Lung microvascular endothelial cell (primary cell): ENCODE data around the gene ARID1B. TPM values are rescaled to one million over a fixed set of nuclear protein-coding genes. Genes with fewer than 3 reads are reported as not detected.

Source experiments
- DNase-seq, 2 donors: peaks; one replicate each; pipeline versions ENCODE4 v3.0.0 to v3.0.0-alpha.2; 2010; ENCODE audit warnings: low read depth in 2 of 2
- total RNA-seq: library from RNA; depleted of rRNA; stranded (reverse); fragments of >200 nt; gene quantifications from 2 replicates; pipeline ENCODE4 v1.2.1, GENCODE V29; 2014

ARID1B gene
- total RNA-seq, 1 donor from 2014 or later = 33.1 TPM

- DNase-seq = no peak
These were observed 100.1 kb downstream of the ARID1B start for GRCh38 chr6:156877126-156877863.

DNA sequence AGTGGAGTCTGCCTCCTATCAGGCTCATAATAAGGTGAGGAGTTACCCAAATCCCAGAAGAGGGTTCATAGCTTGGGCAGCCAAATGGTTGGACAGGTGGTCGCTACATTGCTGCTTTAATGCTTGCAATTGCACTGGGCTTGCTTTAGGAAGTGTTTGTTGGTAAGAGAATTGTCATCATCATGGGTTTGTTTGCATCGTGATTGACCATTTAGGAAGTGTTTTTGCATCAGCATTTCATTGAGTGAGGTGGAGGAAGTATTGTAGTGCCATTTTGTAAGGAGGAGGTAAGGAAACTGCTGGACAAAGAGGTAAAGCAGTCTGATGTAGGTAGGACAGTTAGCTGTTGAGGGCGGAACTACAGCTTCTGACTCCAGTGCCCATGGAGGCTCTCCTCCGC lies 101.5 kb downstream of the ARID1B start:
- DNase-seq = no peak

DNA sequence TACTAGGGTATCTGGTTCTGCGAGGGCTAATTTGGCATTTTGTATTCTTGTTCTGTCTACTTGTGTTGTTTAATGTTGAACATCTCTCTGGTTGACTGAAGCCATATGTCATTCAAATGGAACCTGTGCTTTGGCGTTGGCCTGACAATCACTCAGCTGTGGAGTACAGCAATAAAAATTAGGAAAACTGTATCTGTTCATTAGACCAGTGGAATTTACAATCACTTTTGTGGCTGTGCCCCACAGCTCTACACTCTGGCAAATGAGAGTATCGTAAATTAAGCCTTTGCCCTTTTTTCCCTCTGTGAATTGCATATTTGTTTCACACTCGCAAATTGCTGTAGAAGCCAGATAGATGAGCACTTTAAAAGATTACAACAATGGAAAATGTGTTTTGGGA lies 102.0 kb downstream of the ARID1B start:
- no peak for DNase-seq

DNA sequence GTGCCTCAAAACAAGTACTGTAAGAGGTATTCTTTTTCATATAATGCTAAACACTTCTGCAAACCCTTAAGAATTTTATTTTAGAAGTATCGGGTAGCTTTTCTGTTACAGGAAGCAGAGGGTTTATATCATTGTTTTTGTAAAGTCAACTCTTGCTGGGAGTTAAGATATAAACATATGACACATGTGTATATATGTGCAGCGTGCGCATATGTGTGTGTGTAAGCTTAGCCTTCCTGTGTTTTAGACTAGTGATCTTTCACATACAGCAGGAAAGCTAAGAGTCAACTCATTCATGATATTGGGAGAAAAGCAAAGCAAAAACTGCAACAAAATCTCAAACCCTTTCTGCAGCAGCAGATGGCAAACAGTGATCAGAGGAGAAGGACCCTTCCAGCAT lies 102.4 kb downstream of the ARID1B start:
- DNase-seq = no peak

DNA sequence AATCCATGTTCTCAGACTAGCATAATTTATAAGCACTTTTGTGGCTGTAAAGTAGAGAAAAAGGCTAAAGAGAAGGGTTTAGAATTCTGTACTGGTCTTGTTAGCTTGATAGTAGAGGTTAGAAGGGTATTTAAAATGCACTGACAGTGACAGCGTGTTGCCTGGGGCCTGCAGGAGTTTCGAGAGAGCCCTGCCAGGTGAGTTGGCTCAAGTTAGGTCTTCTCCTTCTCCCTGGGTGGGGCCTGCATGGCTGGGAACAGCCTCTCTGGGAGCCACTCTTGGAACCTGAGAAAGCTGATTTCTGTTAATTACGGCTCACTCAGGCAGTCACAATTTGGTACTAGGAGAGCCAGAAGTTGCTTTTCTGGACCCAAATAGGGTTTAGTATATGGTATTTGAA lies 103.7 kb downstream of the ARID1B start:
- no peak for DNase-seq

- no peak for DNase-seq
These were observed 104.8 kb downstream of the ARID1B start for GRCh38 chr6:156881687-156882629.

DNA sequence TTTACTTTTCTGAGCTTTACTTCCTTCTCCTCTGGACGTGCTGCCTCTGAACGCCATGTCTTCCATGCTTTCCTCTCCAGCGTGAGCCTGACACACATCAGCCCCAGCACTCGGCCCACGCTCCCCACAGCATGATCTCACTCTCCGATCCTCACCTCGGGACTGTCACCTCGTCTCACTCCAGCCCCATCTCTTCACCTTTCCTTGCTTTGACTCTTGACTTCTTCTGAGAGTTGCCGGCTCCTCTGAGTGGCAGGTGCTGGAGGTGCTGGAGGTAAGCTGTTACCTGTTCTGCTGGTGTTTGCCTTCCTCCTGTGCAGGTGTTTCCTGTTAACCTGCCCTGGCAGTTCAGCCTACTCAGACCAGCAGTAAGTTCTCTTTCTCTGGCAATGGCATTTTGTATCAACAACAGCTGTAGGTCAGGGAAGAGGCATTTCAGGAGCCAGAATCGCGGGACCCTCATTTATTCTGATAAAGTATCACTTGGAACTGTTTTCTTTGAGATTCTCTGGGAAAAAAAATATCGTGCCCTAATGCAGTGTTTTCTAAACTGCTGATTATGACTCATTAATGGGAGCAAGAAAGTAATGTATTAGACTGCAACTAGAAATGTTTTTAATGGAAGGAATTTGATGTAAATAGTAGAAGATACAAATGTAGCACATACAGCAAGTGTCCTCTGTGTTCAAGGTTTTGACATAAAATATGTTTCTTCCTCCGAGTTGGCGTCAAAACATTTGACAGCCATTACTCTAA lies 106.5 kb downstream of the ARID1B start:
- no peak for DNase-seq

GRCh38 chr6:156884306-156884705 lies 107.1 kb downstream of the ARID1B start:
- DNase-seq = no peak

GRCh38 chr6:156885562-156885961 lies 108.4 kb downstream of the ARID1B start:
- no peak for DNase-seq

DNA sequence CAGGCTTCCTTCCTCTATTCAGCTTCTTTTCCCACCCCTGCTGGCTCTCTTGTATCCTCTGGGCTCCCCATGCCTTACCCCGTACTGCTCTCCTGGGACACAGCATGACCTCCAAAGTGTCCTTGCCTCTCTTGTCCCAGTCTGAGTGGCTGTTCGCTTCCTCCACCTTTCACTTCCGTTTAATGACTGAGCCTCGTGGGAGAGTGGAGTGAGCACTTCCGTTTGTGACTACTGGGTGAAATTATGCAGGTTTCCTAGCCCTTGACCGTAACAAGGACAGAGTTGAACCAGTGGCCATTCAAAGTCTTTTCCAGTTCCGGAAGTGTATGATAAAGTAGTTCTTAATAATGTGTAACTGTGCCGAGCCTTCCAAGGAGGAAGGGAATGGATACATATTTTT lies 109.2 kb downstream of the ARID1B start:
- peak; percentile 53 to 87 for DNase-seq

- DNase-seq = no peak
These were observed 110.6 kb downstream of the ARID1B start for GRCh38 chr6:156887623-156888269.

DNA sequence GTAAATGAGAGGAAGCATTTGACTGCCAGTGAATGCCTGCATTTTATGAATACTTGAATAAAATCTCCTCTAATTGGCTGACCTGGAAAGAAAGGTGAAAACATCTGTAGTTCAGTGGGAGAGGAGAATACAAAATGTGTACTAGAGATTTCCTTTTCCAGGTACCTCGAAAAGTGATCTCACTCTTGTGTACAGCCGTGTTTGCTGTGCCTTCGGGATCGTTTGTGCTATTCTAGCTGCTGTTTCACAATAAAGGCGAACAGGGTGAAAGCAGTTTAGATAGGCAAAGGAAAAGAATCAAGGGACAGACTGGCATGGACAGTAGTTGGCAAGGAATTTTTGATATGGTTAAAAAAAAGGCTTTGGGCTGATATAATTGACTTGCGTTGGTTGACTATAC lies 112.3 kb downstream of the ARID1B start:
- no peak for DNase-seq

DNA sequence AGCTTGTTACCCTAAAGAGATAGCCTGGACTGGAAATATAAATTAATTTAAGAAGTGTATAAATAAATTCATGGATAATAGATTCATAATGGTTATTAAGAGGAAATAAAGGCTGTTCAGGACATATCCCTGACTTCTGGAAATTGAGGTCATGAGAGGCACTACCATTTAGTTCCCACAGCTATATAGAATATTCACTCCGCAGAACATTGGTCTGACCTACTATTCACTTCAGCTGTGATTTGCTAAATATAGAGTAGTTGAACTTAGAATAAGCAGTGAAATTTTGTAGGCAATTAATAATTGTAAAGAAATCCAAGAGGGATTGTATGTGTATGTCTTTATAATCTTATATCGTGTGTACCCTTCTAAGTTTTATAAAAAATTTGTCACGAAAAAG lies 112.8 kb downstream of the ARID1B start:
- no peak for DNase-seq

GRCh38 chr6:156890627-156891314 lies 113.6 kb downstream of the ARID1B start:
- DNase-seq = peak in 1 of 2 donors; percentile 17

DNA sequence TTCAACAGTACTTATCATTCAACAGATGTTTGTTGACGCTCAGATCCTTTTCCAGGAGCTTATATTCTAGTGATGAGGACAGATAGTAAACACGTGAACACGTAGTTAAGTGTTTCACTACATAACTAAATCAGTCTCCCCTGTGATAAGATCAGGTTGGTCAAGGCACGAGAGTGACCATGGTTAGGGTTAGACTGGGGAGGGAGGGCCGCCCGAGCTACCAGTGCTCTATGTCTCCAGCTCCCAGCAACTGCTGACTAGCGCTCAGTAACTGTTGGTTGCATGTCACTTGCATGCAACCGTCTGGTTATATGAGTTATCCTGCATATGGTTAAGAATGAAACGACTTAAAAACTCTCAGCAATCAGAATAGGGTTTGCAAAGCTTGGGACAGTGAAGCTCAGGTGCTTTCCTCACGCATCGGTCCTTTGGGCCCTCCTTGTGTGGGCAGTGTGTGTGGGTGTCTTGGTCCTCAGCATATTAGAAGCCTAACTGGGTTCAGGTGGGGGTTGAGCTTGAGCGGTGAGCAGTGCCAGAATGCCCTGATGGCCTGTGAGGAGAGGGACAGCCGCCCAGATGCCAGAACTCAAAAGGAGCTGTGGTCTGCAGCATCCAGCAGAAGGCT lies 120.8 kb downstream of the ARID1B start:
- DNase-seq = no peak

- no peak for DNase-seq
These were observed 121.9 kb downstream of the ARID1B start for GRCh38 chr6:156899071-156899470.

DNA sequence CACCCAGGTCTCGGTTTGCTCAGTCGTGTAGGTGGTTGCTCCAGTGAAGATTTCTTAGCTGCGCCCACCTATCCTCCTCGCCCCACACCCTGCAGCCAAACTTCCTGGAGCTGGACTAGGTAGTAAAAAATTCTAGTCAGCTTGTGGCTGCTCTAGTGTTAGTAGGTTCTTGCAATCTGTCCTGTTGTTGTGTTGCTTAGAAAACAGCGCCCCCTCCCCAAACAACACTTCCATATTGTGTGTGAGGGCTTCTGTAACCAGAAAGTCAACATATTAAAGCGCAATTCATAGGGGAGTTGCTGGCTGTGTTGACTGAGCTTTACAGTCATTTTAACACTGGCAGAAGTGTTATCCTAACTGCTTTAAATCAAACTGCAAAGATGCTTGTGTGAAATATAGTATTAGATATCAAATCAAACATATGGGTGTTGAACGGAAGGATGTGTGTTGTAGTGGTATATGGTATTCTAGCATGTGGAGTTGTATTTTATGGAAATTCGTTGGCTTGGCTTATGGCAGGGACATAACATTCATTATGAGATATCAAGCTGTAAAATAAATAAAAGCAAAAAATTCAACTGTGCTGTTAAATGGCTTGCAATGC lies 122.5 kb downstream of the ARID1B start:
- DNase-seq = no peak

- no peak for DNase-seq
These were observed 123.1 kb downstream of the ARID1B start for GRCh38 chr6:156900292-156900691.

DNA sequence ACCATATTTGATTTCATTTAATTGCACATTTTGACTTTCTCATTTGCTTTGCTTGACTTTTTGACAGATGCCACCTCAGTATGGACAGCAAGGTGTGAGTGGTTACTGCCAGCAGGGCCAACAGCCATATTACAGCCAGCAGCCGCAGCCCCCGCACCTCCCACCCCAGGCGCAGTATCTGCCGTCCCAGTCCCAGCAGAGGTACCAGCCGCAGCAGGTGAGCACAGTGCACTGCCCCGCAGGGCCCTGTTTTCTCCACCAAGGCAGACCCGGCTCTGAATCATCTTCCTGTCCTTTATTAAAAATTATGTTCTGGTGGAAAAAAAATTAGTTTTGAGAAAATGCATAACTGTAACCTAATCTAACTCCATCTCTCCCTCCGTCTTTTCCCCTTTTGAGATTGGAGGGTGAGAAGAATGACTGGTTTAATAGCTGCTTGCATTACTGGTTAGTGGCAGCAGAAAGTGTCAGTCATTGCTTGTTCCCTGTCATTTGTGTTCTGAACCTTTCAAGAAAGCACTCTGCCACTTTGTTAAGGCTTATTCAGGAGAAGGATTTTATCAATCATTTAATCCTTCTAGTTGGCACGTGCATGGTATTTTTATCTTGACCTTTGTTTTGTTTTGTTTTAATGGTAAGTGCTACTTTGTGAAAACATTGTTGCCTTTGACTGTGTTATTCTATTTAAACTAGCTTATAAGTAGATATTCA lies 124.3 kb downstream of the ARID1B start:
- DNase-seq = no peak
